Measurements from ENCODE around the gene OXTR.

The OXTR gene

DNA sequence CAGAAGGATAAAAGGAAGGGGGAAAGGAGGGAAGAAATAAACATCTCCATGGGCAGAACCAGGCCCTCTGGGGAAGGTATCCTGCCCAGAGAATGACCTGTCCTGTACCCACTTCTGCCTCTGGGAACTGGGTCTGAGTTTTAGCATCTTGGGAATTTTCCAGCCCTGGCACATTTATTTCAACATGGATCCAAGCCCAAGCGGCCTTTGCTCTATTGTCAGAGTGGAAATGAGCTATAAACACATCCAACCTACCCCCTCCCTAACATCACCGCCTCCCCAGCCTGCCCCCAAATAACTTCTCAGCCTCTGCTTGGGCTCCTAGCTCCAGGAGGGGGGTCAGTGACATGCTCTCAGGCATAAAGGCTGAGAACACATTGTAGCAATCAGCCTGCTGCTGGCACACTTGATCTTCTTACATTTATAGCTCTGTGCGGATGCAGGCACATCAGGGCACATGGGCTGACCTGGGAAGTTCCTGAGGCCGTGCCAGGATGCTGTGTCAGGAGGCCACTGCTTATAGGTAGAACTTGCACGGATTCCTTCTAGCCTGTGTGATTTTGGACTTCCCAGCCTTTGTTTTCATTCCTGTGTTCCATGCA, 4.6 kb upstream of the OXTR start:
- TF ChIP-seq TAF1 (IDR thresholded peaks at IDR 0.05; ENCODE audit: borderline replicate concordance, insufficient read depth, low read length): no peak
- TF ChIP-seq, protein P1, sequence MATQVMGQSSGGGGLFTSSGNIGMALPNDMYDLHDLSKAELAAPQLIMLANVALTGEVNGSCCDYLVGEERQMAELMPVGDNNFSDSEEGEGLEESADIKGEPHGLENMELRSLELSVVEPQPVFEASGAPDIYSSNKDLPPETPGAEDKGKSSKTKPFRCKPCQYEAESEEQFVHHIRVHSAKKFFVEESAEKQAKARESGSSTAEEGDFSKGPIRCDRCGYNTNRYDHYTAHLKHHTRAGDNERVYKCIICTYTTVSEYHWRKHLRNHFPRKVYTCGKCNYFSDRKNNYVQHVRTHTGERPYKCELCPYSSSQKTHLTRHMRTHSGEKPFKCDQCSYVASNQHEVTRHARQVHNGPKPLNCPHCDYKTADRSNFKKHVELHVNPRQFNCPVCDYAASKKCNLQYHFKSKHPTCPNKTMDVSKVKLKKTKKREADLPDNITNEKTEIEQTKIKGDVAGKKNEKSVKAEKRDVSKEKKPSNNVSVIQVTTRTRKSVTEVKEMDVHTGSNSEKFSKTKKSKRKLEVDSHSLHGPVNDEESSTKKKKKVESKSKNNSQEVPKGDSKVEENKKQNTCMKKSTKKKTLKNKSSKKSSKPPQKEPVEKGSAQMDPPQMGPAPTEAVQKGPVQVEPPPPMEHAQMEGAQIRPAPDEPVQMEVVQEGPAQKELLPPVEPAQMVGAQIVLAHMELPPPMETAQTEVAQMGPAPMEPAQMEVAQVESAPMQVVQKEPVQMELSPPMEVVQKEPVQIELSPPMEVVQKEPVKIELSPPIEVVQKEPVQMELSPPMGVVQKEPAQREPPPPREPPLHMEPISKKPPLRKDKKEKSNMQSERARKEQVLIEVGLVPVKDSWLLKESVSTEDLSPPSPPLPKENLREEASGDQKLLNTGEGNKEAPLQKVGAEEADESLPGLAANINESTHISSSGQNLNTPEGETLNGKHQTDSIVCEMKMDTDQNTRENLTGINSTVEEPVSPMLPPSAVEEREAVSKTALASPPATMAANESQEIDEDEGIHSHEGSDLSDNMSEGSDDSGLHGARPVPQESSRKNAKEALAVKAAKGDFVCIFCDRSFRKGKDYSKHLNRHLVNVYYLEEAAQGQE (IDR thresholded peaks at IDR 0.05; ENCODE audit: insufficient read depth in 1 of 2, low read depth in 2 of 2, low read length in 2 of 2): no peak
- TF ChIP-seq FOXP2 (optimal IDR thresholded peaks at IDR 0.05; ENCODE audit: borderline replicate concordance, extremely low read depth, extremely low read length, insufficient read depth): no peak
- no peak for TF ChIP-seq POLR2AphosphoS5 (IDR thresholded peaks at IDR 0.05; ENCODE audit: low read depth, low read length)
- TF ChIP-seq SIN3A (IDR thresholded peaks at IDR 0.05; ENCODE audit: borderline replicate concordance, insufficient read depth, low read length): no peak

- TF ChIP-seq, protein P1 (IDR thresholded peaks at IDR 0.05; ENCODE audit: insufficient read depth in 1 of 2, low read depth in 2 of 2, low read length in 2 of 2): no peak
- TF ChIP-seq TAF1 (IDR thresholded peaks at IDR 0.05; ENCODE audit: borderline replicate concordance, insufficient read depth, low read length) (no peak), SIN3A (IDR thresholded peaks at IDR 0.05; ENCODE audit: borderline replicate concordance, insufficient read depth, low read length) (no peak), POLR2AphosphoS5 (IDR thresholded peaks at IDR 0.05; ENCODE audit: low read depth, low read length) (no peak), FOXP2 (optimal IDR thresholded peaks at IDR 0.05; ENCODE audit: borderline replicate concordance, extremely low read depth, extremely low read length, insufficient read depth) (no peak)
These were observed 887 bp downstream of the OXTR start for GRCh38 chr3:8768364-8769087.

DNA sequence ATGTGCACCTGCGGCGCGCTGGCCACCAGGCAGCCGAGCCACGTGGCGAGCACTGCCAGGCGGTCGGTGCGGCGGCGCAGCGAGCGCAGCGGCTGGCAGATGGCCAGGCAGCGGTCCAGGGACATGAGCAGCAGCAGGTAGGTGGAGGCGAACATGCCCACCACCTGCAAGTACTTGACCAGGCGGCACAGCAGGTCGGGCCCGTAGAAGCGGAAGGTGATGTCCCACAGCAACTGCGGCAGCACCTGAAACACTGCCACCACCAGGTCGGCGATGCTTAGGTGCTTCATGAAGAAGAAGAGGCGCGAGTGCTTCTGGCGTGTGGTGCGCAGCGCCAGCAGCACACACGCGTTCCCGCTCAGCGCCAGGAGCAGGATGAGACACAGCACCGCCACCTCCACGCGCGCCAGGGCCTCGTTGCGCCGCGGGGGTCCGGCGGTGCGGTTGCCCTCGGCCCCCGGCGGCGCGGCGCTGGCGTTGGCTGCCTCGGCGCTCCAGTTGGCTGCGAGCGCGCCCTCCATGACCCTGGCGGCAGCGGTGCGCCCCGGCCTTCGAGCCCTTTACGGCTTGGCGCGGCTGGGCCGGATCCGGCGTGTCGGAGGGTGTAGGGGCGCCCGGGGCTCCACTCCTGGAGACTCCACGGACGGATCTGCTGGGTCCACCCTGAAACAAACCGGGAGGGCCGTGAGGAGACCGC, 1.6 kb downstream of the OXTR start:
- TF ChIP-seq TAF1 (IDR thresholded peaks at IDR 0.05; ENCODE audit: borderline replicate concordance, insufficient read depth, low read length) (no peak), SIN3A (IDR thresholded peaks at IDR 0.05; ENCODE audit: borderline replicate concordance, insufficient read depth, low read length) (no peak), FOXP2 (optimal IDR thresholded peaks at IDR 0.05; ENCODE audit: borderline replicate concordance, extremely low read depth, extremely low read length, insufficient read depth) (no peak)
- TF ChIP-seq, protein P1 (IDR thresholded peaks at IDR 0.05; ENCODE audit: insufficient read depth in 1 of 2, low read depth in 2 of 2, low read length in 2 of 2): no peak

- no peak for TF ChIP-seq TAF1 (IDR thresholded peaks at IDR 0.05; ENCODE audit: borderline replicate concordance, insufficient read depth, low read length)
- no peak for TF ChIP-seq FOXP2 (optimal IDR thresholded peaks at IDR 0.05; ENCODE audit: borderline replicate concordance, extremely low read depth, extremely low read length, insufficient read depth)
- no peak for TF ChIP-seq POLR2AphosphoS5 (IDR thresholded peaks at IDR 0.05; ENCODE audit: low read depth, low read length)
- no peak for TF ChIP-seq SIN3A (IDR thresholded peaks at IDR 0.05; ENCODE audit: borderline replicate concordance, insufficient read depth, low read length)
- TF ChIP-seq, protein P1 (IDR thresholded peaks at IDR 0.05; ENCODE audit: insufficient read depth in 1 of 2, low read depth in 2 of 2, low read length in 2 of 2): no peak
These were observed 2.2 kb downstream of the OXTR start for GRCh38 chr3:8767256-8767666.
